Mesodermal cell (in vitro differentiated cells): ENCODE results near the gene MON1B.

Experiments
- H3K27ac ChIP-seq: 2 replicates; pipeline ENCODE4 v1.7.0; 2013; ENCODE audit warnings: mild to moderate bottlenecking, low read depth, low read length, moderate library complexity; ENCODE audit not compliant: severe bottlenecking
- H3K36me3 ChIP-seq: 2 replicates; pipeline ENCODE4 v1.7.1; 2013; ENCODE audit warnings: mild to moderate bottlenecking, low read length, moderate library complexity; ENCODE audit not compliant: control insufficient read depth, insufficient read depth
- H3K4me1 ChIP-seq: one replicate; pipeline ENCODE4 v1.7.1; 2013; ENCODE audit warnings: mild to moderate bottlenecking, low read length; ENCODE audit not compliant: insufficient read depth, control insufficient read depth, poor library complexity, severe bottlenecking
- H3K4me3 ChIP-seq: 2 replicates; pipeline ENCODE4 v1.7.0; 2013; ENCODE audit warnings: low read length, control low read depth, mild to moderate bottlenecking; ENCODE audit not compliant: insufficient read depth, poor library complexity, severe bottlenecking; ENCODE audit errors: extremely low read depth
- H3K9me3 ChIP-seq: 2 replicates; pipeline ENCODE4 v1.7.1; 2013; ENCODE audit warnings: mild to moderate bottlenecking, low read length, moderate library complexity; ENCODE audit not compliant: control insufficient read depth
- WGBS, 2 experiments: methylation state at CpG; one replicate each; pipeline ENCODE4 v1.1.5; 2013; ENCODE audit warnings: missing lambda C conversion rate in 2 of 2; ENCODE audit not compliant: insufficient coverage in 2 of 2; 5-methylcytosine and 5-hydroxymethylcytosine counted together

The MON1B gene

DNA sequence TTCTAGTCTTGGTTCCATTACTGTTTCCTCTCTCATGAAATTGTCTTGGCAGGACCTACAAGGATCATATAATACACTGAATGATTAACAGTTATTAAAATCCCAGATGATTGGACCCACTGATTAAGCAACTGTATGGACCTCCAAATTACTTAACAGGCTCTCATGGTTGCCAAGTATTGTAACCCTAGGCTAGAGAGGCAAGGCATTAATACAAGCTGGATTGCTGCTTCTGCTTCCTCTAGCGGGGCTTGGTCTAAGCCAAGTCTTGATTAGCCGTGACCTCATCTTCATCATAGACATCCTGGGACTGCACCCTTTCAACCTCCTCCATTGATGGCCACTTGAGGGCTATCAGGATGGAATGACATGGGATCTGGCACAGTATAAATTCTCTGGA, 55.2 kb downstream of the MON1B start:
- H3K4me3 ChIP-seq: no peak overlapping the region
- H3K4me1 ChIP-seq: no peaks in the 10 kb centered on the region
- WGBS, 2 experiments: 94 to 96% methylated on average over 2 of the region's 2 CpGs
- H3K36me3 ChIP-seq: no peaks in the 10 kb centered on the region
- no peaks in the 10 kb centered on the region for H3K9me3 ChIP-seq
- no peak overlapping the region for H3K27ac ChIP-seq

DNA sequence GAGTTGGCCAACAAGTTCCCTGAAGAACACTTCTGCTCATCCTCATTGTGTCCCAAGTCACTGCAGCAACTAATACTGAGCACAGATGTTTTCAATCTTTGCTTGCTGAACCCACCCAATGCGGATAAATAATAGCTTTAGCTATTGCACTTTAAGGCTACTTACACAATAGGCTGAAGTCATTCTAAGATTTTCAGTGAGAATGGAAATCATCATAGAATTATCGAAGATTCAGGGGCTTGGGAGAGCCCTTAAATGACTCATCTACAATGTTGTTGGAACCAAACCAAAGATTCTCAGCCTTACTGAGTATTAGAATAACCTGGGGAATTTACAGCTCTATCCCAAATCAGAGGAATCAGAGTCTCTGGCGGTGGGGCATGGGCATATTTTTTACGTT, 59.4 kb downstream of the MON1B start:
- no peak overlapping the region for H3K27ac ChIP-seq
- 83 to 90% methylated on average over 1 to 2 of the region's 4 CpGs for WGBS, 2 experiments
- no peaks in the 10 kb centered on the region for H3K9me3 ChIP-seq
- H3K4me1 ChIP-seq: no peaks in the 10 kb centered on the region
- no peaks in the 10 kb centered on the region for H3K36me3 ChIP-seq
- H3K4me3 ChIP-seq: no peak overlapping the region
